Measurements from ENCODE around the gene RAB44.

DNA sequence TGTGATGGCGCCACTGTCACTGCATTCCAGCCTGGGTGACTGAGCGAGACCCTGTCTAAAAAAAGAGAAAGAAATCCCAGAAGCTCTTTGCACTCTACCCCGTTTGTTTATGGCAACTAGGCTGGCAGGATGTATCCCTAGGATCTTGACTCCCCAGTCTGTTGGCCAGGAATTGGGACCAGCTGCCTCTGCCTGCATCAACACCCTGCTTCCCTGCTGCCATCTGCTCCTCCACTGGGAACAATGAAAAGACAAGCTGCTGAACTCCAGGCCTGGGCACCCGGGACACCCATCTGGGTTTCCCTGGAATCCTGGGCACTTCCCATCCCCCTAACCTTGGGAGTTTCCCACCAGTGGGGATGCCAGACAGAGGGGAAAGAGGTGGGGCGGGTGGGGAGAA, 76.7 kb downstream of the RAB44 start:
- TF ChIP-seq, protein P1, sequence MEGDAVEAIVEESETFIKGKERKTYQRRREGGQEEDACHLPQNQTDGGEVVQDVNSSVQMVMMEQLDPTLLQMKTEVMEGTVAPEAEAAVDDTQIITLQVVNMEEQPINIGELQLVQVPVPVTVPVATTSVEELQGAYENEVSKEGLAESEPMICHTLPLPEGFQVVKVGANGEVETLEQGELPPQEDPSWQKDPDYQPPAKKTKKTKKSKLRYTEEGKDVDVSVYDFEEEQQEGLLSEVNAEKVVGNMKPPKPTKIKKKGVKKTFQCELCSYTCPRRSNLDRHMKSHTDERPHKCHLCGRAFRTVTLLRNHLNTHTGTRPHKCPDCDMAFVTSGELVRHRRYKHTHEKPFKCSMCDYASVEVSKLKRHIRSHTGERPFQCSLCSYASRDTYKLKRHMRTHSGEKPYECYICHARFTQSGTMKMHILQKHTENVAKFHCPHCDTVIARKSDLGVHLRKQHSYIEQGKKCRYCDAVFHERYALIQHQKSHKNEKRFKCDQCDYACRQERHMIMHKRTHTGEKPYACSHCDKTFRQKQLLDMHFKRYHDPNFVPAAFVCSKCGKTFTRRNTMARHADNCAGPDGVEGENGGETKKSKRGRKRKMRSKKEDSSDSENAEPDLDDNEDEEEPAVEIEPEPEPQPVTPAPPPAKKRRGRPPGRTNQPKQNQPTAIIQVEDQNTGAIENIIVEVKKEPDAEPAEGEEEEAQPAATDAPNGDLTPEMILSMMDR (IDR thresholded peaks at IDR 0.05; ENCODE audit: low read depth, low read length): no peak
- TF ChIP-seq, protein P2, sequence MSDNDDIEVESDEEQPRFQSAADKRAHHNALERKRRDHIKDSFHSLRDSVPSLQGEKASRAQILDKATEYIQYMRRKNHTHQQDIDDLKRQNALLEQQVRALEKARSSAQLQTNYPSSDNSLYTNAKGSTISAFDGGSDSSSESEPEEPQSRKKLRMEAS (IDR thresholded peaks at IDR 0.05; ENCODE audit: low read depth, low read length): no peak
- TF ChIP-seq POLR2A (IDR thresholded peaks at IDR 0.05; ENCODE audit: extremely low read depth, insufficient read length) (no peak), MYC (IDR thresholded peaks at IDR 0.05; ENCODE audit: low read depth, low read length) (no peak)
